Stimulated activated CD8-positive, alpha-beta memory T cell treated with anti-CD3 and anti-CD28 coated beads, Interleukin-15, amount 100 ng/mL, for 4 hours (primary cell): ENCODE data around the gene TOP3B.

Source experiments
- DNase-seq, 2 donors: peaks; one replicate each; pipeline ENCODE4 v3.0.0-alpha.2; 2020; ENCODE audit warnings: low read depth in 2 of 2

TOP3B gene

GRCh38 chr22:21981874-21982273 is 713 bp downstream of the TOP3B start:
- DNase-seq = no peak

DNA sequence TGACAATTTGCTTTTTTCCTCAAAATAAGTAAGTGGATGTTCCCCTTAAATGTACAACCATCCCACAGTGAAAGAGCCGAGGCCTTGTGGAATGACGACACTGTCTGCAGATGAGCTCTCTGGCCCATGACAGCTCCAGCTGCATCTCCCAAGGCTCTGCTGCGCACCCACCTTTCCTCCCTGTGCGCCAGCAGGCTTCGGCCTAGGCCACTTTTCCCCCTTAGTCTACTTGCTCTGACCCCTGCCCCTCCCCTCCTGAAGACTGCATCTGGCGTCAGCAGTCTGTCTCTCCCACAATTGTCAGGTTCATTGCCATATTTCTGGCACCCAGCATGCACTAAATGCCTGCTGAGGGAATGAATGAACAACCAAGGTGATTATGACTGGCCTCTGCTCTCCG is 2.0 kb downstream of the TOP3B start:
- no peak for DNase-seq

DNA sequence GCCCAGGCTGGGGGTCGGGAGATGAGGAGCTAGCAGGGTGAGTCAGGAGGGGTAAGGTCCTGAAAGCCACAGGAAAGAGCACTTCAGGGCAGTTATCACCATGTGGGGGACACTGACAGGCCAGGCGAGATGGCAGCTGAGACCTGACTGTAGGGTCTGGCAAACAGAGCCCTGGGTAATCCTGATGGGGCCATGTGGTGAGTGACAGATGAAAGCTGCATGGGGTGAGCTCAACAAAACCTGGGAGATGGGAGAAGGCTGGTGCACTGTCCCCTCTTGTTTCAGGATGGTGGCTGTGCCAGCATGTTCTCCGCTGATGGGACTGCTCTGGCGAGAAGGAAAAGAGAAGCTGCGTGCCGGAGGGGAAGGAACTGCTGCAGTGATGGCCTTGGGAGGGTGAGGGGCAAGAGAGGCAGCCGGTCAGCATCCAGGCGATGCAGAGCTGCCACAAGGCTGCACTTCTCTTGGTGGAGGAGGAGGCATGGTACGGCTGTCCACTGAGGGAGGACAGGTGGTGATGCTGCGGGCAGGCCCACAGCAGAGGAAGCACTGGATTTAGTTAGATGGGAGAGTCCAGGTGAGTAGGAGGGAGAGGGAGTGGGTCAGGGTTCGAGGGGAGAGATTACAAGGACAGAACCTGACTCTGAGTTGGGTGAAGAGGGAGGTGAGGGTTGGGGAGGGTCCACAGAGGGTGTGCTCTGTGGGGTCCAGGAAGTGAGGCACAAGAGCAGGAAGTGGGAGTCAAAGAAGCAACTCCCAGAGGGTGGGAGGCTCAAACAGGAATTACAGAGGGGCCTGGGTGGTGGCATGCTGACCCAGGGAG is 3.8 kb downstream of the TOP3B start:
- no peak for DNase-seq

GRCh38 chr22:21977814-21978213 is 4.8 kb downstream of the TOP3B start:
- DNase-seq = no peak

- DNase-seq = no peak
Observed at GRCh38 chr22:21975854-21976345, 6.7 kb downstream of the TOP3B start.

GRCh38 chr22:21975273-21975672 is 7.3 kb downstream of the TOP3B start:
- DNase-seq = no peak

- DNase-seq = no peak
Observed at GRCh38 chr22:21974058-21974649, 8.4 kb downstream of the TOP3B start.

DNA sequence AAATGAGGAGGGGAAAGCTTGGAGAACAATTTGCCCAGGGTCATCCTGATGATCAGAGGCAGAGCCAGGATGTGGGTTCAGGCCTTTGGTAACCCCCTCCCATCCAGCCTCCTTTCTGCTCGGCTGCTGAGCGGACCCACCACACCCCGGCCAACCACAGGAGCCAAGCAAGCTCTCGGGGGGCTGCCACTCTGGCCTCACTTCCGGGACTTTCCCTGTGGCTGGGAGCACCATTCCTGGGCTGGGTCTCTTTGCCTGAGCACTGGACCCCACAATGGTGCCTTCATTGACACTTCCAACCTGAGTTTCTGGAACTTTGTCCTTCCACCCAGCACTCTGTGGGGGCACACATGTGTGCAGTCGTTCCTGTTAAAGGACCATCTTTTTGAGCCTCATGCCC is 9.8 kb downstream of the TOP3B start:
- no peak for DNase-seq

DNA sequence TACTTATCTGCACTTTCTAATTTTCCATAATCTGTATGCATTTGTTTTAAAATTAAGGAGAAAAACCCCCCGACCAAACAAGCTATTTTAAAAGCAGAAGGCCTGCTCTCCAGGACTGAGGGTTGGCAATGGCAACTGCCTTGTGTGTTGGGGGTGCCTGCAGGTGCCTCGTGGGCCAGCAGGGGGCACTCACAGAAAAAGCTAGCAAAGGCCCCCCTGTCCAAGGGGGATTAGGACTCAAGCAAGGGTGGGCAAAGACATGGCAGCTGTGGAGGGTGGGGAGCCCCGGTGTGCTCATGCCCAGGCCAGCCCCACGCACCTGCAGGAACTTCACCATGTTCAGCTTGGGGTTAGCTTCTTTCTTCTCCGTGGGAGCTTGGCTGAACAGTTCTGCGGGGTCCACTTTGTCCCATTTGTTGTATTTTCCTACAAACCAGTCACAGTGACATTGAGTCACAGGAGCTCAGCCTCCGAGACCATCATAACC is 10.3 kb downstream of the TOP3B start:
- no peak for DNase-seq

GRCh38 chr22:21971858-21972275 is 10.7 kb downstream of the TOP3B start:
- DNase-seq = no peak

GRCh38 chr22:21970800-21971617 is 11.6 kb downstream of the TOP3B start:
- DNase-seq = no peak

DNA sequence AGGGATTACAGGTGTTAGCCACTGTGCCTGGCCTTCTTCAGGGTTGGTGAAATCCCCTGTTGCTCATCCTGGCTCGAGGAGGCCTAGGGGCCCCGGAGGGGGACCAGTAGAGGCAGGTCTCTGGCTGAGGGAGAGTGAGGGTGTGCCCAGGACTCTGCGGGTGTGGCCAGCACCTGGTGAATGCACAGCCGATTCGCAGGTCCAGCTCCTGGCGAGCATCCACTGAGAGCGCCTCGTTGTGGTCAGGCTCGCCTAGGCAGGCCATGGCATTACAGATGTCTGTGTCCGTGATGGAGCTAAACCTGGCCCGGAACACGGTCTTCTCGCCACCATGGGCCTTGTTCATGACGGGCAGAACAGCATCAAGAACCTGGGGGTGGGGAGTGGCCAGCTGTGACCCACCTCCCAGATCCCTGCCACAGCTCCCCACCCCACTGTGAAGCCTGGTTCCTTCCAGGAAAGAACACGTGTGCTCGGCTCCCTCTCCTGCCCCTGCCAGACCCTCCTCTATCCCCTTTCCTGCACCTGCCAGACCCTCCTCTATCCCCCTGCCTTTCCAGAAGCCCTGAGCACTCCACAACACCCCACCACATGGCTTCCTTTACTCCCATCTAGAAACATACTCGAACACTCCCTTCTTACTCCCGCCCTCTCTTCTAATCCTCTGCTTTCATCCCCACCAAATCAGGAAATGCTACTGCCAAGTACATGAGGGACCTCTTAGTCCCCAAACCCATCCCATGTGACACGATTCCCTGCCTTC is 12.4 kb downstream of the TOP3B start:
- DNase-seq = no peak

GRCh38 chr22:21968452-21969129 is 14.0 kb downstream of the TOP3B start:
- DNase-seq = no peak

DNA sequence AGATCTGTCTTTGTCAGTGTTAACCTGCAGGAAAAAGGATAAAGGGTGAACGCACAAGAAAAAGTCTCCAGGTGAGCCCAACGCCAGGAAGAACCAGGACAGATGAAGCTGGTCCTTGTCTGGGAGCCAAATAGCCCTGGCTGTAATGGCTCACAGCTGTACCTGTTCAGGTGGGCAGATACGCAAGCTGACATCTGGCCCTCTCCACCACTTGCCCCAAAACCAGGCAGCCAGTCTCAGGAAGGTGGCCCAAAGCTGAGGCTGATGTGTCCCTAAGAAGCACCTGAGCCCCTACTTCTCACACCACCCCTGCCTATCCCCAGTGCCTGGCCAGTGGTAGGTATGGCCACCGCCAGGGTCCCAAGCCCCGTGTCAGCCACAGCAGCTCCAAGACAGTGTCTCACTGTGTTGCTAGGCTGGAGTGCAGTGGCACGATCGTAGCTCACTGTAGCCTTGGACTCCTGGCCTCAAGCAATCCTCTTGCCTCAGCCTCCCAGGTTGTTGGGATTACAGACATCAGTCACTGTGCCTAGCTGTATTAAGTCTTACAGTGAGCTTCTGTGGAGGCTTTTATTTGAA is 14.8 kb downstream of the TOP3B start:
- no peak for DNase-seq

- DNase-seq = no peak
Observed at GRCh38 chr22:21966643-21967516, 15.7 kb downstream of the TOP3B start.

DNA sequence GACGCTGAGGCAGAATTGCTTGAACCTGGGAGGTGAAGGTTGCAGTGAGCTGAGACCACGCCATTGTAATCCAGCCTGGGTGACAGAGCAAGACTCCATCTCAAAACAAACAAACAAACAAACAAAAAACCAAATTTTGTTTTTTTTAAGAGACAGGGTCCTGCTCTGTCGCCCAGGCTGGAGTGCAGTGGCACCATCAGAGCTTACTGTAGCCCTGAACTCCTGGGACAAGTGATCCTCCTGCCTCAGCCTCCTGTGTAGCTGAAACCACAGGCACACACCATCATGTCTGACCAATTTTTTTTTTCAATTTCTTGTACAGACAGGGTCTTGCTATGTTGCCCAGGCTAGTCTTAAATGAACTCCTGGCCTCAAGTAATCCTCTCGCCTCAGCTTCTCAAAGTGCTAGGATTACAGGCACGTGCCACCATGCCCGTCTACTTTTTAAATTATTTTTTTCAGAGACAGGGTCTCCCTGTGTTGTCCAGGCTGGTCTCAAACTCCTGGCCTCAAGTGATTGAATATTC is 16.8 kb downstream of the TOP3B start:
- no peak for DNase-seq

DNA sequence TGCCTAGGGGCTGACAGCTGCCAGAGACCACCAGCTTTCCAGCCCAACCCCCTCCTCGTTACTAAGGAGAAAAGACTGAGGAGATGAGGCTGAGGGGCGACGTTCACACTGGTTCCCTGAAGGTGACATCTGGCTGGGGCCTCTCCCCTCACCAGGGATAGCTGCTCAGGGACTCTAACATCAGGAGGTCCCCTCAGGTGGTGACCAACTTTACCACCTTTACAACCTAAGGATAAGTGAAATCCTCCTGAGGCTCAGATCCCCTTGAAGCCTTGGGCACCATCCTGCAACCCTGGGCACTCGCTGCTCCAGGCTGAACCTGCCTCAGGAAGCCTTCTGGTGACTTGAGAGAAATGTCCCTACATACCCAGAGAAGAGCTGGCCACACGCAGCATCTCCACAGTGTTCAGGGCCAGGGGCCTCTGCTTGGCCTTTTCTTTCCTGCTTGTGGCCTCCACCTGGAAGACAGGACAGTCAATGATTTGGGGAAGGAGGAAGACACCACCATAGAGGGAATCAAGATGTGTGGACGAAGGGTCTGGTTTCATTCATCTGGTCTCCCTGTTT is 17.6 kb downstream of the TOP3B start:
- no peak for DNase-seq

- DNase-seq = no peak
Observed at GRCh38 chr22:21964234-21964633, 18.4 kb downstream of the TOP3B start.

DNA sequence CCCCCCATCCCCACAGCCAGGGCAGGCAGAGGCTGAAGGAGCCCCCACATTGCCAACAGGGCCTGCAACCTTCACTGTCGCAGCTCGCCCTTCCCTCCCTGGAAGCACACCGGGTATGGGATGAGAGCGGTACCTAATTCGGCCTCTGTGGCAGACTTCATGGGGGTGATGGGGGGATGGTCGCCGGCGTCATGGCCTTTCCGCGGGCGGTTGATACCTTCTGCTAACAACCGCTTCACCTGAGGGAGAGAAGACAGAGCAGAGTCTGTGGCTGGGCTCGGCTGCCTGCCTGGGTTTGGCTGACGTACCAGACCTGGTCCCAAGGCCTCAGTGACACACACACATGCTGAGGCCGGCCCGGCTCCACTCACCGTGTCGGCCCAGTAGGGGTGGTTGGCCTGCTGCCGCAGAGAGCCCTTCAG is 18.8 kb downstream of the TOP3B start:
- no peak for DNase-seq
